A673 (cell line): ENCODE measurements around the gene OR5D14. TPM values are rescaled to one million over a fixed set of nuclear protein-coding genes. Genes with fewer than 3 reads are reported as not detected.

Source experiments
- BruUV-seq: library from RNA; stranded (reverse); fragments of 400-500 nt; replicated peaks from 2 replicates; lab custom pipeline; 2021; lab: Mats Ljungman, UMichigan
- CTCF ChIA-PET: fragments of 300-600 bp; sonication (Branson Sonifier 250); formaldehyde crosslinking; loops from one replicate; lab custom pipeline; 2022; ENCODE audit warnings: antibody characterized with exemption; lab: Charles Lee
- POLR2A ChIA-PET: fragments of 300-600 bp; sonication (Branson Sonifier 250); formaldehyde crosslinking; loops from one replicate; lab custom pipeline; 2022; ENCODE audit warnings: antibody characterized with exemption; ENCODE audit not compliant: low non-redundant PET; lab: Charles Lee
- DNase-seq: peaks from one replicate; pipeline ENCODE4 v3.0.0-alpha.2; 2015; ENCODE audit warnings: low spot score
- H3K27ac ChIP-seq: fragments of 200-600 bp; sonication (generic); 2 replicates; pipeline ENCODE4 v1.5.1; 2016; ENCODE audit warnings: mixed run types, low read depth, mild to moderate bottlenecking, mixed read lengths, antibody characterized with exemption, low read length; ENCODE audit not compliant: poor library complexity, severe bottlenecking
- H3K27me3 ChIP-seq: fragments of 200-600 bp; sonication (generic); replicated peaks from 2 replicates; pipeline ENCODE4 v1.6.1; 2017; ENCODE audit warnings: mixed run types, low read depth, mild to moderate bottlenecking, mixed read lengths, antibody characterized with exemption, low read length; ENCODE audit not compliant: insufficient read depth, poor library complexity
- H3K36me3 ChIP-seq: fragments of 200-600 bp; sonication (generic); 2 replicates; pipeline ENCODE4 v1.6.1; 2016; ENCODE audit warnings: mixed run types, mild to moderate bottlenecking, mixed read lengths, antibody characterized with exemption, low read length; ENCODE audit not compliant: insufficient read depth, poor library complexity, severe bottlenecking
- H3K4me1 ChIP-seq: fragments of 200-600 bp; sonication (generic); 2 replicates; pipeline ENCODE4 v1.6.1; 2017; ENCODE audit warnings: mixed run types, mild to moderate bottlenecking, mixed read lengths, antibody characterized with exemption, low read length; ENCODE audit not compliant: insufficient read depth, poor library complexity, severe bottlenecking
- H3K4me3 ChIP-seq: fragments of 200-600 bp; sonication (generic); 2 replicates; pipeline ENCODE4 v1.5.1; 2016; ENCODE audit warnings: low read depth, mixed run types, mild to moderate bottlenecking, mixed read lengths, low read length; ENCODE audit not compliant: poor library complexity, severe bottlenecking
- H3K9me3 ChIP-seq: fragments of 200-600 bp; sonication (generic); 2 replicates; pipeline ENCODE4 v1.6.1; 2016; ENCODE audit warnings: mixed run types, low read depth, mild to moderate bottlenecking, mixed read lengths, antibody characterized with exemption, low read length; ENCODE audit not compliant: poor library complexity, severe bottlenecking
- CTCF ChIP-seq: fragments of 300-800, 200-600 bp; sonication (generic); conservative IDR thresholded peaks from 2 replicates; pipeline ENCODE4 v1.5.1; 2017; ENCODE audit warnings: low read depth, mild to moderate bottlenecking, antibody characterized with exemption, low read length, moderate library complexity, mixed read lengths
- EZH2 ChIP-seq: fragments of 200-600 bp; sonication (generic); IDR thresholded peaks from 2 replicates; pipeline ENCODE4 v1.6.1; 2017; ENCODE audit warnings: borderline replicate concordance, low read depth, mild to moderate bottlenecking, mixed read lengths, antibody characterized with exemption, low read length; ENCODE audit not compliant: poor library complexity, severe bottlenecking
- intact Hi-C: fragments of 100-400 bp; cut with micrococcal nuclease; formaldehyde crosslinking; loops from one replicate; pipeline ENCODE4 v1.10.0; 2022; ENCODE audit not compliant: unreplicated experiment
- total RNA-seq: library from RNA; stranded (reverse); gene quantifications from 2 replicates; pipeline ENCODE4 v1.2.3, GENCODE V29; 2021

Gene OR5D14
- total RNA-seq, 1 experiment from 2014 or later, result not detected

- peaks cover 3% of the 10 kb centered on the region for H3K9me3 ChIP-seq
- POLR2A ChIA-PET, result no interaction called here
- H3K4me1 ChIP-seq, result no peaks in the 10 kb centered on the region
- H3K4me3 ChIP-seq, result no peak within 1 kb of the TSS
- DNase-seq, result no peak
- no peak within 1 kb of the TSS for H3K27ac ChIP-seq
- BruUV-seq, result no TSS peak
- no peak for TF ChIP-seq EZH2
- TF ChIP-seq CTCF, result no peak
- CTCF ChIA-PET, result no interaction called here
- no peaks in the 10 kb centered on the region for H3K27me3 ChIP-seq
- H3K36me3 ChIP-seq, result no peaks in the 10 kb centered on the region
- intact Hi-C loops, result no loop called here
Measured at GRCh38 chr11:55826919-55827318, 31.6 kb downstream of the OR5D14 start, which contains the start of gene OR5L2. TSS of gene OR5L2 (plus strand) at chr11:55827219. CDS start at chr11:55827219, 0 bp downstream.

GRCh38 chr11:55838452-55838851, 43.1 kb downstream of the OR5D14 start, which contains the start of gene OR5D16:
TSS of gene OR5D16 (plus strand) at chr11:55838752. CDS start at chr11:55838752, 0 bp downstream.
- POLR2A ChIA-PET, result no interaction called here
- no TSS peak for BruUV-seq
- intact Hi-C loops, result no loop called here
- Histone ChIP-seq H3K4me1 (no peaks in the 10 kb centered on the region), H3K36me3 (no peaks in the 10 kb centered on the region), H3K27me3 (no peaks in the 10 kb centered on the region), H3K27ac (no peak within 1 kb of the TSS), H3K4me3 (no peak within 1 kb of the TSS), H3K9me3 (peaks cover 25% of the 10 kb centered on the region)
- CTCF ChIA-PET, result no interaction called here
- TF ChIP-seq EZH2, result no peak
- TF ChIP-seq CTCF, result no peak
- DNase-seq, result no peak

Other genes starting within 250 kb of the OR5D14 start
- not detected in 2 replicates for gene OR4C15, start 241.1 kb upstream of the OR5D14 start, total RNA-seq
- not detected in 2 replicates for gene OR4C16, start 223.4 kb upstream of the OR5D14 start, total RNA-seq
- not detected in 2 replicates for gene OR4C11, start 187.9 kb upstream of the OR5D14 start, total RNA-seq
- not detected in 2 replicates for gene OR4P4, start 160.4 kb upstream of the OR5D14 start, total RNA-seq
- gene OR4S2, start 147.2 kb upstream of the OR5D14 start, total RNA-seq, result not detected in 2 replicates
- gene OR4C6, start 133.4 kb upstream of the OR5D14 start, total RNA-seq, result not detected in 2 replicates
- not detected in 2 replicates for gene OR5D13, start 22.1 kb upstream of the OR5D14 start, total RNA-seq
- not detected in 2 replicates for gene OR5L1, start 15.8 kb downstream of the OR5D14 start, total RNA-seq
- gene OR5D18, start 24.1 kb downstream of the OR5D14 start, total RNA-seq, result not detected in 2 replicates
- gene OR5L2, start 31.7 kb downstream of the OR5D14 start, total RNA-seq, result not detected in 2 replicates
- gene OR5D16, start 43.2 kb downstream of the OR5D14 start, total RNA-seq, result not detected in 2 replicates
- gene TRIM51, start 87.7 kb downstream of the OR5D14 start, total RNA-seq, result not detected in 2 replicates
- not detected in 2 replicates for gene OR5W2, start 119.0 kb downstream of the OR5D14 start, total RNA-seq
- gene OR5I1, start 140.8 kb downstream of the OR5D14 start, total RNA-seq, result not detected in 2 replicates
- not detected in 2 replicates for gene OR10AG1, start 174.4 kb downstream of the OR5D14 start, total RNA-seq
- gene OR5F1, start 199.1 kb downstream of the OR5D14 start, total RNA-seq, result not detected in 2 replicates
- not detected in 2 replicates for gene OR5AS1, start 232.1 kb downstream of the OR5D14 start, total RNA-seq